Pulmonary artery endothelial cell (primary cell): ENCODE measurements around the gene BTAF1. TPM values are rescaled to one million over a fixed set of nuclear protein-coding genes. Genes with fewer than 3 reads are reported as not detected.

Experiments used
- DNase-seq: peaks from one replicate; pipeline ENCODE4 v3.0.0-alpha.2; 2011; ENCODE audit warnings: low read depth, low spot score
- total RNA-seq: library from RNA; depleted of rRNA; stranded (reverse); fragments of >200 nt; gene quantifications from 2 replicates; pipeline ENCODE4 v1.2.3, GENCODE V29; 2014

The BTAF1 gene
- total RNA-seq, 1 donor from 2014 or later: 30.6 TPM

DNA sequence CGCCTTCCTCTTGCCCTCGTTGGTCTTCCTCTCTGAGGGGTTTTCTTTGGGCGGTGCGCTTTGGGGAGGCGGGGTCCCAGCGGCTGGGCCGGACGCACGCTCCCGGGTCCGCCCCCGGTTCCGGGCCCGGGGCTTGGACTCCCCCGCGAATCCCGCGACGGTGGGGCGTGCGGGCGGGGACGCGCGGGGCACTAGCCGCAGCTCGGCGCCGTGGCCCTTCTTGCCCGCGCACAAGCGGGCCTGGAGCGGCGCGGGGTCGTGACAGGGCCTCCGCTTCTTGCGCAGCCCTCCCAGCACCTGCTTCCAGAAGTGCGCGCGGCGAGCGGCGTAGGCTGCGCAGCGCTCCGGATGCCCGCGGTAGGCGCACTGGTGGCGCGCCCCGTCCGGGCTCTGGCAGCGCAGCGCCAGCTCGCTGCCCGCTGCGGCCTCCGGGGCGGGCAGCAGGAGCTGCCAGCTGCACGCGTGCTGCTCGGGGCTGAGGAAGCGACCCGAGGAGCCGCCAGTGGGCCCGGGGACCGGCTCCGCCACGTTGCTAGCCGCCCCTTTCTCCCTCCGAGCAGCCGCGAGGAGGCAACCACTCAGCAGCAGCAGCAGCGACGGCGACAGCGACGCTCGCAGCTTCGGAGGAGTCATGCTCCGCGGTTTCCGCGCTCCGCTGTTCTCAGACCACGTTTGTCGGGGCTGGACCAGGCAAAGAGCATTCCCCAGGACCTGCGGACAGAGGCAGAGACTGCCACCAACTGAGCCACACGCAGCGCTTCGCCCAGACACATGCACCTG lies 15.0 kb upstream of the BTAF1 start:
- no peak for DNase-seq

DNA sequence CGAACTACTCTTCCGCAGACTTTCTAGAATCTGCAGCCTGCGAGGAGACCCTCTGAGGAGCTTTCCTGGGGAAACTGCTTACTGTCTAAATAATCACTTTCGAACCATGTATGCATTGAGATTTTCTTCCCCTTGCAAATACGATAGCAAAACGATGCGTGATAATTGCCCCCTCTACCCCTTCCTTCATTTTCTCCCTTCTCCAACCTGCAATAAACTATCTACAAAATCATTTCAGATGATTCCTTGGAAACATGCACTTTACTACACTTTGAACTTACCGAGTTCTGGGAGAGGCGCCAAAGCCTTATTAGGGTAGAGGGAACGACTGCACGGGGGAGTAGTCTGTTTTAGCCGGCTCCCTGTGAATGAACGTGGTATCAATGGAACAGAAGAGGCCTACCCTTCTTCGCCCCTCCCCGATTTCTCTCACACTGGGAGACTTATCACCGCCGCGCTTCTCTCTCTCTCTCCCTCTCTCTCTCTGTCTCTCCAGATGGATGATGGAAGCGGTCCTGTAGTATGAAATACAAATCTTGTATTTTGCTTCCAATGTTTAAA lies 14.4 kb upstream of the BTAF1 start, which contains the start of gene FGFBP3:
Gene FGFBP3 (minus strand): TSS at position 370 of the 561 bp plus-strand sequence. CDS start 517 bp downstream, outside the sequence.
- no peak for DNase-seq

DNA sequence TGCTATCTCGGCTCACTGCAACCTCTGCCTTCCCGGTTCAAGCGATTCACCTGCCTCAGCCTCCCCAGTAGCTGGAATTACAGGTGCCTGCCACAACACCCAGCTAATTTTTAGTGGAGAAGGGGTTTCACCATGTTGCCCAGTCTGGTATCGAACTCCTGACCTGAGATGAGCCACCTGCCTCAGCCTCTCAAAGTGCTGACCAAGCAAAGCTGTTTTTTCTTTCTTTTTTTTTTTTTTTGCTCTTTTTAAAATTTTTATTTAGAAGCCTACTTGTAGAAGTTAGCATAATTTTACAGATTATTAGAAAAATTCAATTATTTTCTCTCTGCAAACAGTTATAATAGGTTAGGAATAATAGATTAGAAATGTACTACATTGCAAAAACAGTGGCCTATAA lies 13.1 kb upstream of the BTAF1 start:
- no peak for DNase-seq

DNA sequence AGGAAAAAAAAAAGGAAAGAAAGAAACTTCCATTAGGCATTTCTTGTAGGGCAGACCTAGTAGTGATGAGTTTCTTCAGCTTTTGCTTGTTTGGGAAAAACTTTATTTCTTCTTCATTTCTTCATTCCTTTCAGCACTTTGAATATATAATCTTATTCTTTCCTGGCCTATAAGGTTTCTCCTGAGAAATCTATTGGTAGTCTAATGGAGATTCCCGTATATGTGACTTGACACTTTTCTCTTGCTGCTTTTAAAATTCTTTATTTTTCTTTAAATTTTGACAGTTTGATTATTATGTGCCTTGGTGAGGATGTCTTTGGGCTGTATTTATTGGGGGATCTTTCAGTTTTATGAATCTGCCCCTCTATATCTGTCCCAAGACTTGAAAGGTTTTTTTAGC lies 3.9 kb upstream of the BTAF1 start:
- DNase-seq: no peak

DNA sequence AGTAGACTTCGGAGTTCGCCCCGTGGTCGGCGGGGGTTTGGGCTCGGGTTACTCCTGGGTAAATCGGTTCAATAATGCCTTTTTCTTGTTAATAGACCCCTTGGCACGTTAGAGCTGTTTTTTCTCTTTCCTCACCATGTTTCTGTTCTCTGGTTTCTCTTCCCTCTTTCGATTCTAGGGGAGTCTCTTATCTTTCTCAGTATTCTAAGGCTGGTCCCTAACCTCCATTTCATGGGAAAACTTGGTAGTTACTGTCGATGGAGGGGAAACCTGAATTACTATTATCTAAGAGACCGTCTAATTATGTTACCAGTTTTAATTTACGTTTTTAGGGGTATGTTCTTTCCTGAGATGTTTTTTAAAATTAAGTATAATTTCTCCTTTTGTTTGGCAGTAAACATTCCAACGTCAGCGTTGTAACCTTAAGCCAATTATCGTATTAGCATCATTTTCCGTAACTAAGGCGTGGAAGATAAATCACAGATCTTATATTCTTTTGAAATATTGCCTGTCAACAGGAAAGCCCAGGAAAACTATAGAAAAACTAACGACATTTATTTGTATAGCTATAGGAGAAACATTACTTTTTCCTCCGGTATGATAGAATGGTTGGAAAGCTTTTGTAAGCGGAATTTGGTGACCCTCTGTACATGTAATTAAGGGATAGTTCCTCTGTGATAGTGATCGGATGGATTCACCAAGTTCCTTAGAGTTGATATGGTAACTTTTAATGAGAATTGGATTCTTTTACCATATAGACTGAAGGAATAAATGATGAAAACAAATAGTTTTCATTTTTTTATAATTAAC lies 847 bp downstream of the BTAF1 start:
- no peak for DNase-seq

DNA sequence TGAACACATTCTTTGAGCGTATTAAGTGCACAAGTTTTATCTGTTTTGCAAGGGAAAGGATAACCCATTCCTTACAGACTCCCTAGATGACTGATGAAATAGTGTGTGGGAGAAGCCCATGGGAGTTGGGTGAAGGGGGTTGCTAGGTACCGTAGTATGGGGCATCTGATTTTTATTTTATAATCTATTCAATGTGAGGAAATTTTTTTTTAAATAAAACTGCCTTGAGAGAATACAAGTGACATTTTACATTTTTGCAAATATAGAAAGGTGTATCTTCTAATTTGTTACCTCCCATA lies 1.4 kb downstream of the BTAF1 start:
- DNase-seq: no peak

DNA sequence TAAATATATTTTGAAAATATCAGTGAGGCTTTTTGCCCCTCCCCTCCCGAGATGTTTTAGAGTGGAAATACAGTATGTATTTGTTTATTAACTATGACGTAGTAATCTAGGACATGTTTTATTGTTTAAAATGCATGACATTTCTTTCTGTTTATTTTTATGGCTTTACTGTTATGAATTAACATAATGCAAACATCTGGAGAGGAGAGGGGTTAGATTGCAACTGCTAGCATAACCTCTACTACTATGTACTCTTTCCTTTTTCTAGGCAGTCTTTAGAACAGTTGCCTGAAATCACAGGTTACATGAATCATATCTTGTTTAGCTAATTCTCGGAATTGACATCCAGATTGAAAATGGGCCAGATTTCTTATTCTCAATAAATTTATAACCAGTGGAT lies 7.4 kb downstream of the BTAF1 start:
- DNase-seq: no peak

DNA sequence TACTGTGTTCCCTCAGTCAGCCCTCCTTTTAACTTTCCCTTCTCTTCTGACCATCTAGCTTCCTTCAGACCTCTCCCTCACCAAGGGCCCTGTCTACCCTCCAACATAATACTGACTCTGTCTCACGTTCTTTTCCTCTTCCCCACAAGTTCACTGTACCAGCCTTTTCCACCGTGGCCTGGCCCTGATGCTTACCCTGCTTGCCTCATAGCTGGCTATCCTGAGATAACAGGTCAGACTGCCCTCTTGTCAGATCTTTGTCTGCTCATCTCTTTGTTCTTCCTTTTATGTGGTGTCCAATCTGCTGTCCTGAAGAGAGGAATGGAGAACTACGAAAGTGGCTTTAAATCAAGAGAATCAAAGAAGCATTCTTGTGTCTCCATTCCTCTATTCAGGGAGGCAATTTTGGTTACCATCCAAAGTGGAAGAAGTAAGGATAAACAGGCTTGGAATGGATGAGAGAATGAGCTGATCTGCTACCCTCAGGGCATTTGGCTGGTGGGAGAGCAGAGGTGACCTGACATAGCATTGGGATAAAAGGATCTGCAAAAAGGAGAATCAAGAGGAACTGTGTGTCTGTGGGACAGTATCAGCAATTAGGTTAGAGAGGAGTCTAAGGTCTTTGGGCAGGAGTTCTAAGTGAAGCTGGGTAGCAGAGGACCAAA lies 8.1 kb downstream of the BTAF1 start:
- no peak for DNase-seq

DNA sequence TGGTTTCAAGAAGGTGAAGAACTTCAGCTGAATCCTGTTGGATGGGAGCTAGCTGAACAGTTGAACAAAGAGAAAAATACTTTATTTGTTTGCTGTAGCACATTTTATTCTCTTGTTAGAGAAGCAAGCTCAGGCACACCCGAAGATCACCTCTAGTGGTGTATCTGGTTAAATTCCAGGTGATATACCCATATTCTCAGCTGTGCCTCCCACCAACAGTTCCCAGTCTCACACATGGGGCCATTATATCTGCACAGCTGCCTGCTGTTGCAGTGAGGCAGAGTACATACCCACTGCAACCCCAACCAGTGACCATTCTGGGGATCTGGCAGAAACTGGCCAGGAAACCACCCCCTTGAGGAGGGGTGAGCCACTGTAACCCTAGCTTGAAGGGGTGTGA lies 9.2 kb downstream of the BTAF1 start:
- no peak for DNase-seq

DNA sequence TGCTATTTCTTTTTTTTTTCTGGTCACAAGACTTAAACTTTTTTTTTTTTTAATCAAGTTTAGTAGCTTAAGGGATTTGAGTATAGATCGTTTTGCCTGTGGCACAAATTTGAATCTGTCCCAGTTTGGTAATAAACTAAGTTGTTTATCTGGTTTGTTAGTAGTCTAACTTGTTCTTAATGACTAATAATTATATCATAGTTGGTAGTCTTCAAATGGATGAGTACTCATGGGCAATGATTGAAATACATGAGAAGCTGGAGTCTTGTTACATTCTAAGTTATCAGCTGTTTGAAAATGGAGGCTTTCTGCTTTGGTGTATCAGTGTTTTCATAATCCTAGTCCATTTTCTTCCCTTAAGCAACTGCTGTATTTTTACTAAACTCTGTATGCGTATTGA lies 12.3 kb downstream of the BTAF1 start:
- no peak for DNase-seq

DNA sequence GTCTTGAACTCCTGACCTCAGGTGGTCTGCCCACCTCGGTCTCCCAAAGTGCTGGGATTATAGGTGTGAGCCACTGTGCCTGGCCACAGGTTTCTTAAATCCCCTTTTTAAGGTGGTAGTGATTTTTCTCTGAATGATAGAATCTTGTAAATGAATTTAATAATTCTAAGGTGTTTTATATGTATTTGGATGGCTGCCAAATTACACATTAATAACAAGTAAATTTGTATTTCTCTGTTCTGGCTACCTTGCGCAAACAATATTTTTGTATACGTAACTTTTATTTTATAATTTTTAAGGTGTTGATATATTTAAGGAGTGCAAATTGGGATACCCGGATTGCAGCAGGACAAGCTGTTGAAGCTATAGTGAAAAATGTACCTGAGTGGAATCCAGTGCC lies 16.1 kb downstream of the BTAF1 start:
- DNase-seq: no peak

DNA sequence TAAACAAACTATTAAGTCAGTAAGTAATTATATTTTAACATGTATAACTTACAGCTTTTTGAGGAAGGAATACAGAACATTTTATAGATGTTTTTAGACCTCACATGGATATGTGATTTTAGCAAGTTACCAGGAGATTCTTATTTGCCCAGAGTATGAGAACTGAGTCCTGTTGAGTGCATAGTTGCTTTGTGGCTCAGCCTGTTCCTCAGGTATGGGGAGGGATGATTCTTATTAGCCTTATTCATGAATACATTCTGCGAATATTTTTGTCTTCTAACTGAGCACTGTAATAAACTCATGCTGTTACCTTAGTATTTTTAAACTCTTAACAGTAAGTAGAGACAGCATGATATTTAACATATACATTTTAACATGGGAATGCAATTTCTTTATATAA lies 17.9 kb downstream of the BTAF1 start:
- no peak for DNase-seq

DNA sequence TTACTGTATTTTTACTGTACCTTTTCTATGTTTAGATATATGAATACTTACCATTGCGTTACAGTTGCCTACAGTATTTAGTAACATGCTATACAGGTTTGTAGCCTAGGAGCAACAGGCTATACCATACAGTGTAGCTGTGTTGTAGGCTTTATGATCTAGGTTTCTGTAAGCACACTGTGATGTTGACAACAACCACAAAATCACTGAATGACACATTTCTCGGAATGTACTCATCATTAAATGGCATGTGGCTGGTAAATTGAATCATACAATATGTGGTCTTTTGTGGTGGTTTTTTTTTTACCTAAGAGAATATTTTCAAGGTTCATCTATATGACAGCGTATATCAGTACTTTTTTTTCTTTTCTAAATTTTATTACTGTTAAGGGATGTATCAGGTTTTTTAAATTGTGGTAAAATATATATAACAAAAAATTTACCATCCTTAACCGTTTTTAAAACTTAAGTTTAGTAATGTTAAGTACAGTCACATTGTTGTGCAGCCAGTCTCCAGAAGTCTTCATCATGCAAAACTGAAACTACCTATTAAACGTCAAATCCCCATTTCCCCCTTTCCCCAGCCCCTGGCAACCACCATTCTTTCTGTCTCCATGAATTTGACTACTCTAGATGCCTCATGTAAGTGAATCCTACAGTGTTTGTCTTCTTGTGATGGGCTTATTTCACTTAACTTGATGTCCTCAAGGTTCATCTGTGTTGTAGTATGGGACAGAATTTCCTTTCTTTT lies 21.5 kb downstream of the BTAF1 start:
- DNase-seq: no peak

DNA sequence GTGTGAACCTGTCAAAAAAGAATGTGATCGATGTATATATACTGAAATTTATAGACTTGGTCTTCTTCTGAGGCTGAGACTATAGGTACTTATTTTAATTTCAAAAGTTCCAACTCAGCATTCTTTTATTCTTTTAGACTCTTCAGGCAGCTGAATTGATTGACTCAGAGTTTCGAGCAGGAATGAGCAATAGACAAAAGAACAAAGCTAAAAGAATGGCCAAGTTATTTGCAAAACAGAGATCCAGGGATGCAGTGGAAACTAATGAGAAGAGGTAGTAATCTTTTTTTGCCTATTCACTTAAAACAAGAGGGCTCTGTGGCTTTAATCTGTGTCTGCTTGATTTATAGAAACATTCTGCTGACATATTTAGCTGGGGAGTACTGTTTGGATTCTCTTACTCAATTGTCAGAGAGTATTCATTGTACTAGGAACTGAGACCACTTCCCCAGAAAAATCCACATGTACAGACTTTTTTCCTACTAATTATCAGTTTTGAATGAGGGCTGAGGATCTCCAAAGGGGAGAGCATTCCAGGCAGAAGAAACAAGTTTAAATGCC lies 30.1 kb downstream of the BTAF1 start:
- DNase-seq: no peak

DNA sequence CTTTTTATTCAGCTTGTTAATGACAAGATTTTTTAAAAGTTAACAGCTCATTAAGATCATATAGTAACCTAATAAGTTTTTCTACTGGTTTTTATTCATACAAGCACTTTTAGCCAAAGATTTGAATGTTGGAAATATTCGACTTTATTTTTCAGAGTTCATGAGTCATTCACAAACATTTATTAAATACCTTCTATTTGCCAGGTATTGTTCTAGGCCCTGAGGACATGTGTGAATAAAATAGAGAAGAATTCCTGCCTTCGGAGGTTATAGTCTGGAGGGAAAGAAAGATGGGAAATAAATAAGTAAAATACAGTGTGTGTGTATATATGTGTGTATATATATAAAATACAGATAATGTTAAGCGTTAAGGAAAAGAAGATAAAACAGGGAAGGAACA lies 31.5 kb downstream of the BTAF1 start:
- DNase-seq: no peak

DNA sequence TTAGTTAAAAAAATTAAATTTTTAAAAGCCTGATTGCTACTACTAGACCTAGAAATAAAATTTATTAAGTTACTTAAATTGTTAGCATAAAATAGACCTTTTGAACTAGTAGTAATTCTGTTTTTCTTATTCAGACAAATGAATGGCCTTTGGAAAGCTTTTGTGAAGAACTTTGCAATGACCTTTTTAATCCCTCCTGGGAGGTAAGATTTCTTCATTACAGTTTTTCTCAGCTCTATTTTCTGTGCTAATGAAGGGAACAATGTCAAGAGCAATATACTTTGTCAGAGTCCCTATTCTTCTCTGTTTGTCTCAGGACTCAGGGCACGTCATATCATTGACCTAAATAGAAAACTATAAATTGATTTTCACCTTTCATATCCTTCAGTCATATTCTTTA lies 33.5 kb downstream of the BTAF1 start:
- no peak for DNase-seq

DNA sequence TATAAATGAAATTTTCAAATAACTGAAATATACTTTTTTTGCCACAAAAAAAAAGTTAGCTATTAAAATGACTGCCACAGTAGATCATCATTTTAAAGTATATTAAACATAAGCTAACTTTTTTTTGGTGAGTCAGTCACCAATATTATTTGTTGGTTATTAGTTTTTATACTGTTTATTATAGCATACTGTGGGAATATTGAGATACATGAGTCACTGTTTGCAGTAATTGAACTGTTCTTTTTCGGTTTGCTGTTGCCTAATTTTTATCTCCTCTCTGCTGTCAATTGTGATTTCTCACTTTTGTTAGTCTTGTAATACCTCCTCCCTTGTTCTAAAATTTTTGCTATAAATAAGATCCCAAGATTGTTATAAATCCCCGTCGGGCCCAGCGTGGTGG lies 45.7 kb downstream of the BTAF1 start:
- DNase-seq: no peak

DNA sequence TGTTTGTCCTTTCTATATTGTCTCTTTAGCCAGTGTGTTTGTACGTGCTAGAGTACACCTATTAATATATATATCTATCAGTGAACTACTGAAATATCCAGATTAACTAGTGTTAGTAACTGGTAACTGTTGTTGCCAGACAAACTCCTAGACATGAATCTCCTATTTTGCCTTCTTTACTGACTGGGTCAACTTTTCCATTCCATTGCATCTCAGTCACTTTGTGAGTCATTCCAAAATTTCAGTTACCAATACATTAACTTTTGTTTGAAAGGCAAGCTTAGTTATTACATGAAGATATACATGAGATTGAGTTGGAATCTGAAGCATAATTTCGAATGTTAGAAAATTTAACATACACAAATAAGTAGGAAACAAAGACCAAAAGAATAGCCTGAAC lies 51.4 kb downstream of the BTAF1 start:
- no peak for DNase-seq

DNA sequence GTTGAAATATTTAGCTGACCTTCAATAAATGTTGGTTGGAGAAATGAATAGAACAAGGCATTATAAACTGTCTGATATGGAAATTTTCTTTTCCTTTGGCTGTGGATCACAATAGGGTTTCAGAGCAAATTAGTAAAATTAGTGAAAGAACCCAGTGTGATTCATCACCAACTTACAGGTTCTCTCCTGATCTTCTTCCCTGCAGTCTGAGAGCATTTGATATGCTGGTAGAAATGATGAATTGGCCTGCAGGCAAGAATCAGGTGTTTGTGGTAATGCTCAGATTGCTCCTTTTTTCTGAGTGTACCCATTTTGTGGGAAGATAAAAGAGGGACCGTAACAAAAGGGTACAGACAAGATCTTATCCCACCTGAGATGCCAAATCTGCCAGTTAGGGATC lies 51.9 kb downstream of the BTAF1 start:
- DNase-seq: no peak

DNA sequence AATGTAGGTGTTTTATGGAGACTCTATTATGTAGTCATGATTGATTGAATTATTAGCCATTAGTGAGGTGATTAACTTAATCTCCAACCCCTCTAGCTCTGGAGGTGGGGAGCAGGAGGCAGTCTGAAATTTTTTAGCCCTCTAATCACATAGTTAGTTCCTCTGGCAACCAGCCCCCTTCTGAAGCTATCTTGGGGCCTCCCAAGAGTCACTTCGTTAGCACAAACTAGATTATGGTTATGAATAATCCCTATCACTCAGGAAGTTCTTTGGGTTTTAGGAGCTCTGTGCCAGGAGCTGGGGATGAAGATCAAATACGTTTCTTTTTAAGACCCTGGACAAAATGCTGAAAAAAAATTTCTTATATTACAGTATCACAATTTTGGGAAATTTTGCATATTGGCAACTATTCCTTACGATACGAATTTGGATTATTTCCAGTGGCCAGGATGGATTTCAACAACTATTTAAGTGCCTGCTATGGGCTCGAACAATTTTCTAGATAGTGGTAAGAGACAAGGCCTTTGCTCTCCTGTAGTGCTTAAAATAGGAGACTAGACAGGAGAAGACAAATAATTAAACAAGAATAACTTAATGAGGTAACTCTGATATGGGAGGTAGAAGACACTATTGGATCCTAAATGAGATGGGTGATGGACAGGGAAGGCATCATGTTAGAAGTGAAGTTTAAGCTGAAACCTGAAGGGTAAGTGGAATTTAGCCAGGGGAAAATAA lies 52.9 kb downstream of the BTAF1 start:
- DNase-seq: no peak
